ENCODE results near the gene MELK. TPM values are rescaled to one million over a fixed set of nuclear protein-coding genes. Genes with fewer than 3 reads are reported as not detected.

The MELK gene
- 62.8 to 88.5 TPM (median 71.3 TPM) in 5 replicates for total RNA-seq (2022; extraction: Qiagen RNA extraction)

GRCh38 chr9:36572515-36573418, at the start of gene MELK:
Gene MELK, plus strand, starts transcription at chr9:36572895. Its CDS starts 8,787 bp downstream, at chr9:36581682.

Other genes with a start within 250 kb of the MELK start
- 6.7 to 9.4 TPM (median 8.6 TPM) in 5 replicates for gene RNF38, start 172.6 kb upstream of the MELK start, total RNA-seq (2022; extraction: Qiagen RNA extraction)

Data from A549 treated with CORT108297 at 1 μM for 4 hours (cell line).